ENCODE measurements around the gene PGAM2.
"Not testable (repeated sequence)": the region's sequence is repeated elsewhere in the genome, so short reads cannot be mapped to it uniquely, and the experiment has no call there.

PGAM2 gene

DNA sequence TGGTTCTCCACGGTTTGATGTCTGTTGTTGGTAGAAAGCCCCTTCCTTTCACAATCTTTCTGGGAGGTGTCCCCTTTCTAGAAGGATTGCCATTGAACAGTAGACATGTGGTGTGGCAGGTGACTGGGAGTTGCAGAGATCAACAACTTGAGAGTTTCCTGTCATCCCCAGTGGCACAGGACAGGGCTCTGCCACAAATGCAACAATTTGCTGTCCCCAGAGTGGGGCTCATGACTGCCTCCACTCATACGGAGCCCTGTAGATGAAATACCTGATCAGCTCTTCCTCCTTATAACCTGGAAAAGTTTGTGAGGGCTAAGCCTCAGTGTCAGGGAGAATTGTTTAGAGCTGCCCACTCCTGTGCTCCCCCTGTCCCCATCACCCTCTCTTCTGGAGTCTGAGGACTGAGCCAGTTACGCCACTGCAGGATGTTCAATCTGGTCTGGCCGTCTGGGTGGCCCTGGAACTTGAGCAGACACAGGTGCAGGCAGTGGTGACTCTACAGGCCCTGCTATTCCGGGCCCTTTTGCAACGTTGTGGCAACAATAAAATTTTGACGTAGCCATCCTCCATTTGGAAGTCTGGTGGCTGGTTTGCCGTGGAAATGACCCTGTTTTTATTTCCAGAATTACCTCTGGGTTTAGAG, 14.3 kb downstream of the PGAM2 start:
- no peak for DNase-seq (ENCODE audit: low spot score)

GRCh38 chr7:44050121-44050914, 15.0 kb downstream of the PGAM2 start:
- DNase-seq (ENCODE audit: low spot score) = no peak

DNA sequence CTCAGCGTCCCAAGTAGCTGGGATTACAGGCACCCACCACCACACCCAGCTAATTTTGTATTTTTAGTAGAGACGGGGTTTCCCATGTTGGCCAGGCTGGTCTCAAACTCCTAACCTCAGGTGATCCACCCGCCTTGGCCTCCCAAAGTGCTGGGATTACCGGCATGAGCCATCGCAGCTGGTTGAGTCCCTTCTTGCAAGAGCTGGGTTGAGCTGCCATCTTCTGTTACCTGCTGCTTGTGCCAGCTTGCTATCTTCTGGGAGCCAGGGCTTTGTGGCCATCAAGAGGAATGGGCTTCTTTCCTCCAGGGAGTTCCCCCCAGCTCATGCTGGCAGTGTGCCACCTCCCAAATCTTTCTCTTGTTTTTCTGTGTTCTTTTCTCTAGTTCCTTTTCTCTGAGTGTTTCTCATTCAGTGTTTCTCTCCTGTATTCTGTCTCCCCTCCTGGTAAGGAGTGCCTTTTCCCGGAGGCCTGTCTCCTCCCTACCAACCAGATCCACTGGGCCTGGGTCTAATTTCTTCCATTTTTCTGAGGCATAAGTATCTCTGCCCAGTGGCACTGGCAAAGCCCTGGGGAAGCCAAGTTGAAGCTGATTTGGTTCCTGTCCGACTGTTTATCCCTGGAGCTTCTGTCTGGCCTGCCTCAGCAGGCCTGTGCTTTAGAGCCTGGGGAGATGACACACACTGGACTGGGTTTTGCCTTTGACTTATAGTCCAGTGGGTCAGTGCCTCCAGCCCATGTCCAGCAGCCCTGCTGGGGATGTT, 17.2 kb downstream of the PGAM2 start:
- no peak for DNase-seq (ENCODE audit: low spot score)

DNA sequence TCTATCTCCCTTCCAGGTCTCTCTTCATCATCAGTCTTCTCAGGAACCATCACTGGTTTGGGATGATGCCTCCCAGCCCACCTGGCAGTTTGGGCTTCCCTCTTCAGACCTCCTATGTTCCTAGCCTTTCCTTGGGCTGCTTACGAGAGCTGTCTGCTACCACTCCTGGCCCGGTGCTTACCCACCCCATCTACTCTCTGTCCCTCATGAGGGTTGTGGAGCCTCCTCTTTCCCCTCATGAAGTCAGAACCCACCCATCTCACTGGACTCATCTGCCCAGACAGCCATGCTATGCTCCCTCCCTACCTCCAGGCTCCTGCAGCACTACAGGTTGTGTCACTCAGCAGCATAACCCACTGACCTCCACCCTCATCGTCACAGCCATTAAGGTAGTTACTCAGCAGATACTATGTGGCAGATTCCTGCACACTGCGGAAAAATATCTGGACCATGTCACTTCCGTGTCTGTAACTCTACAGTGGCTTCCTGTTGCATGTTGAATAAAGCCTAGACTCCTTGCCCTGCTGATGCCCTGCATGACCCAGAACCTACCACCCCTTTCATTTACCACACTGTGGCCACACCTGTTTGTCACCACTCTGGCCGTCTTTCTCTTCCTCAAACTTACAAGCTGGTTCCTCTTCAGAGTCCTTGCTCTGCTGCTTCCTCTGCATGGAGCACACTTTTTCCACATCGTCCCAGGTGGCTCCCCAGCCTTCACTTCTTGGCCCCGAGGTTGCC, 18.9 kb downstream of the PGAM2 start:
- no peak for DNase-seq (ENCODE audit: low spot score)

GRCh38 chr7:44045226-44046014, 19.9 kb downstream of the PGAM2 start:
- DNase-seq (ENCODE audit: low spot score) = no peak

GRCh38 chr7:44044315-44045225, 20.8 kb downstream of the PGAM2 start, which contains the start of gene DBNL:
Gene DBNL, plus strand, starts transcription at chr7:44044702. Its CDS starts 36 bp downstream, at chr7:44044738.
- DNase-seq (ENCODE audit: low spot score) = peak; percentile 96

DNA sequence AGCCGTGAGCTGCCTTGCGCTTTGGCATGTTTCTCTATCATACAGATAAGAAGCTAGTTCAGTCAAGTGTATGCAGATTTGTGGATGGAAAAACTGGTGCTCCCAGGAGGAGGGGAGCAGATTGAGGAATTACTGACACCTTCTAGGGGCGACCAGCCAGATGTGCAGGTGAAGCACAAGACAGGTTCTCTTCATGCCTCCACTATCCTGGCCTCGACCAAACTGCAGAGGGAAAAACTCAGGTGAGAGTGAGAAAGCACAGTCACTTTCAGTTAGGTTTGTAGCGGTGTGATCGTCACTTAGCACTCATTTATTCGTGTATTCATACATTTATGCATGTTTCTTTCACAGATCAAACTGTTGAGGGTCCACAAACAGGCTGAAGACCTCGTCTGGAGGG, 21.5 kb downstream of the PGAM2 start:
- no peak for DNase-seq (ENCODE audit: low spot score)

- no peak for DNase-seq (ENCODE audit: low spot score)
Measured at GRCh38 chr7:44042221-44042620, 23.1 kb downstream of the PGAM2 start.

GRCh38 chr7:44040493-44040891, 24.9 kb downstream of the PGAM2 start:
- not testable (repeated sequence) for DNase-seq (ENCODE audit: low spot score)

- DNase-seq (ENCODE audit: low spot score) = not testable (repeated sequence)
Measured at GRCh38 chr7:44039800-44040492, 25.4 kb downstream of the PGAM2 start.

GRCh38 chr7:44038961-44039558, 26.3 kb downstream of the PGAM2 start:
- peak; percentile 42 for DNase-seq (ENCODE audit: low spot score)

DNA sequence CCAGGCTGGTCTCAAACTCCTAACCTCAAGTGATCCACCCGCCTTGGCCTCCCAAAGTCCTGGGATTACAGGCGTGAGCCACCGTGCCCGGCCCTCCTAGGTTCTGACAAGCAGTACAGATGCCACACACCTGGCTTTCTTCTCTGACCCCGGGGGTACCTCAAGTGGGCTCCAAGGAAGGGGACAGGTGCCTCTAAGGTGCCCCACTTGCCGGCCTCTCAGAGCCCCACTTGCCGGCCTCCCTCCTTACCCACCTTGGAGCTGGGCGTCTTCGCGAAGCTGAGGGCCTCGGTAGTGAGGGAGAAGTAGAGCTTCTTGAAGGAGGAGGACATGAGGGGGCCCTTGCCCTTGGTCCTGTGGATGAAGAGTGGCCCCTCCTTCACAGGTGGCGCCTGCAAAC, 26.8 kb downstream of the PGAM2 start:
- DNase-seq (ENCODE audit: low spot score) = not testable (repeated sequence)

DNA sequence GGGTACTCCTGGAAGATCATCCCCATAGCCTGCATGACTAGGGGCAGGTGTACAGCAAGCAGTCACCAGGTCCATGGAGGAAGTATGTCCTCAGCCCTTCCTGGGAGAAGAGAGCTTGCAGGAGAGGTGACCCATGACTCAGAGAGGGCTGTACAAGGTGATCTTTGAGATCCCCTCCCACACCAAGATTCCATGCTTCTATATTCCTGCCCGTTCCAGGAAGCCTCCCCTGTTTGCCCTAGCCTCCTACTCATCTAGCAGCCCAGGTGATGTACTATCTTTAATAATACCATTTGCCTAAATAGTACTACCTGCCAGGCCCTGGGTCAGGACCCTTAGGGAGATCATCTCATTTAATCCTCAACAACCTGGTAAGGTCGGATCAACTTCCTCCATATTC, 27.4 kb downstream of the PGAM2 start:
- not testable (repeated sequence) for DNase-seq (ENCODE audit: low spot score)

DNA sequence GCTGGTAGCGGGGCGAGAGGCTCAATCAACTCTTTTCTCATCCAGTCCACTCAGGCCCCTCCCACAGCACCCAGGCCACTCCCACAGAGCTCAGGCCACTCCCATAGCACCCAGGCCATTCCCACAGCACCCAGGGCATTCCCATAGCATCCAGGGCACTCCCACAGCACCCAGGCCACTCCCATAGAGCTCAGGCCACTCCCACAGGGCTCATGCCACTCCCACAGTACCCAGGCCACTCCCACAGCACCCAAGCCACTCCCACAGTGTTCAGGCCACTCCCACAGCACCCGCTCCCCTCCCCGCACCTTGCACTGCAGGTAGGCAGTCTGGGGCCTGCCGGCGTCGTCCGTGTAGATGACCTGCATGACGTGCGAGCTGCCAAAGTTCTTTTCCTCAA, 29.0 kb downstream of the PGAM2 start:
- DNase-seq (ENCODE audit: low spot score) = not testable (repeated sequence)

- not testable (repeated sequence) for DNase-seq (ENCODE audit: low spot score)
Measured at GRCh38 chr7:44033971-44034844, 31.2 kb downstream of the PGAM2 start.

- DNase-seq (ENCODE audit: low spot score) = not testable (repeated sequence)
Measured at GRCh38 chr7:44032031-44032430, 33.3 kb downstream of the PGAM2 start.

DNA sequence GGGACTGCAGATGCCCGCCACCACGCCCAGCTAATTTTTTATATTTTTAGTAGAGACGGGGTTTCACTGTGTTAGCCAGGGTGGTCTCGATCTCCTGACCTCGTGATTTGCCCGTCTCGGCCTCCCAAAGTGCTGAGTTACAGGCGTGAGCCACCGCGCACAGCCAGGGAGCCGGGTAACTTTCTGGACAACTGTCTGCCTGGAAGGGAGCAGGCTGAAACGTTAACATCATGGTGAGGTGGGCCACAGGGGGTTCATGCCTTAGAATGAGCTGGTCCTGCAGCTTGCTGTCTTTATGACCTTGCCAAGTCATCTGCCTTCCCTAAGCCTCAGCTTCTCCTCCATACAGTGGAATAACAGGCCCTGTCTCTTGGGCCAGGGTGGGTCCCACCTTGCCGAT, 34.0 kb downstream of the PGAM2 start:
- DNase-seq (ENCODE audit: low spot score) = not testable (repeated sequence)

DNA sequence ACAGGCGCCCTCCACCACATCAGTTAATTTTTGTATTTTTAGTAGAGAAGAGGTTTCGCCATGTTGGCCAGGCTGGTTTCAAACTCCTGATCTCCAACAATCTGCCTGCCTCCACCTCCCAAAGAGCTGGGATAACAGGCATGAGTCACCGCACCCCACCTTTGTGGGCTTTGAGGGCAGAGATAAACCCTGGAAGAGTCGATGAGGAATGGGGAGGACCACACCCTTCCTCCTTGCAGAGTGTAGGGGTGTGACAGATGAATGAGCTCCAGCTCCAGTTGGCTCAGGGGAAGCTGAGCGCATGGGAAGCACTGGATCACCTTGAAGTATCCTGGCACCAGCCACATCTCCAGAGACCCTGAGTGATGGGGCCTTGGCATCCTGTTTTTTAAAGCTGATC, 35.3 kb downstream of the PGAM2 start:
- not testable (repeated sequence) for DNase-seq (ENCODE audit: low spot score)

All from GM03348 (cell line).